Measurements from ENCODE around the gene STAC.
A peak's percentile ranks its signal among the peaks of the same experiment; 100 is the strongest.

STAC gene

DNA sequence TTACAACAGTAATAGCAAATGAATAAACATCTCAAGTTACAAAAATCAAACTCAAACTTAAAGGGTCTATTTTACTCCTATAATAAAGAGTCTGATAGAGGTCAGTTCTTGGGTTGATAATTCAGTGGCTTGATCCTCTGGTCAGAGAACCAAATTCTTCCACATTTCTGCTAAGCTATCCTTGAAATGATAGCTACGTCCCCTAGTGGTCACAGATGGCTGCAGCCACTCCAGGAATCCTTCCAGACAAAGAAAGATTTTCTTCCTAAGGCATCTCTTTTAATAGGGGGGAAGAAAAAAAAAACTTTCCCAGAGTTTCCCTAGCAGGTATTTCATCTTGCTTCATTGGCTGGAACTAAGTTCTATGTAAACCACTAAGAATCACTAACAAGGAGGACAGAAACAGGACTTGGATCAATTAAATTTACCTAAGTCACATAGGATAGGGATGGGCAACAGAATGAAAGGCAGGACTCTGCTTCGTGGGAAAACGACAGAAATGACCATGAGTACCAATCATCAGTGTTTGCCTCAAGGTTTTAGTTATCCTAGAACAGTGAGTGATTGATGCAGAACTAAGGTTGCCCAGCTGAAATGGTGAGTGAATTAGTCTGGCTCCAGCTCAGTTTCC lies 160.7 kb downstream of the STAC start:
- in situ Hi-C loops (cut with MboI; ENCODE audit: low pct_unique_long_range_greater_than_20kb, low sequenced_read_pairs, unreplicated experiment): no loop called here
- TF ChIP-seq, protein P1, sequence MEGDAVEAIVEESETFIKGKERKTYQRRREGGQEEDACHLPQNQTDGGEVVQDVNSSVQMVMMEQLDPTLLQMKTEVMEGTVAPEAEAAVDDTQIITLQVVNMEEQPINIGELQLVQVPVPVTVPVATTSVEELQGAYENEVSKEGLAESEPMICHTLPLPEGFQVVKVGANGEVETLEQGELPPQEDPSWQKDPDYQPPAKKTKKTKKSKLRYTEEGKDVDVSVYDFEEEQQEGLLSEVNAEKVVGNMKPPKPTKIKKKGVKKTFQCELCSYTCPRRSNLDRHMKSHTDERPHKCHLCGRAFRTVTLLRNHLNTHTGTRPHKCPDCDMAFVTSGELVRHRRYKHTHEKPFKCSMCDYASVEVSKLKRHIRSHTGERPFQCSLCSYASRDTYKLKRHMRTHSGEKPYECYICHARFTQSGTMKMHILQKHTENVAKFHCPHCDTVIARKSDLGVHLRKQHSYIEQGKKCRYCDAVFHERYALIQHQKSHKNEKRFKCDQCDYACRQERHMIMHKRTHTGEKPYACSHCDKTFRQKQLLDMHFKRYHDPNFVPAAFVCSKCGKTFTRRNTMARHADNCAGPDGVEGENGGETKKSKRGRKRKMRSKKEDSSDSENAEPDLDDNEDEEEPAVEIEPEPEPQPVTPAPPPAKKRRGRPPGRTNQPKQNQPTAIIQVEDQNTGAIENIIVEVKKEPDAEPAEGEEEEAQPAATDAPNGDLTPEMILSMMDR (IDR thresholded peaks at IDR 0.05; ENCODE audit: extremely low read depth, insufficient read depth, missing control alignments): peak; percentile 65
- DNase-seq (ENCODE audit: low spot score): no peak

DNA sequence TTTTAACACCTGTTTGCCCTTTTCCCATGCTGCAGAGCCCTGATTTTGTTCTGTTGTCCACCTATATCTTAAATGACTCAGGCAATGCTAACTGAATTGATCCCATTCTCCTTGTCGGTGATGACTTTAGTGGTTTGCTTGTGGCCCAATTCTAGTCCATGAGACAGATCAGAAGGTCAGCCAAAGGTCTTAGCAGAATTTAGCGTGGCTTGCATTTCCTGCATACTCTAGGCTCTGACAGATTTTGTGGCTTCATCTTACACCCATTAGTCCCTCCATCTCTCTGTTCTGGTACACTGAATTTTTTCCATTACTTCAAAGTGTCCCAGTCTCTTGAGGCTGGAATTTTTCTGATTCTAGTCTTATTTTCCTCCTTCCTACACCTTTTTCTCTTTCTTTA lies 161.9 kb downstream of the STAC start:
- TF ChIP-seq, protein P1 (IDR thresholded peaks at IDR 0.05; ENCODE audit: extremely low read depth, insufficient read depth, missing control alignments): no peak
- in situ Hi-C loops (cut with MboI; ENCODE audit: low pct_unique_long_range_greater_than_20kb, low sequenced_read_pairs, unreplicated experiment): no loop called here
- no peak for DNase-seq (ENCODE audit: low spot score)

DNA sequence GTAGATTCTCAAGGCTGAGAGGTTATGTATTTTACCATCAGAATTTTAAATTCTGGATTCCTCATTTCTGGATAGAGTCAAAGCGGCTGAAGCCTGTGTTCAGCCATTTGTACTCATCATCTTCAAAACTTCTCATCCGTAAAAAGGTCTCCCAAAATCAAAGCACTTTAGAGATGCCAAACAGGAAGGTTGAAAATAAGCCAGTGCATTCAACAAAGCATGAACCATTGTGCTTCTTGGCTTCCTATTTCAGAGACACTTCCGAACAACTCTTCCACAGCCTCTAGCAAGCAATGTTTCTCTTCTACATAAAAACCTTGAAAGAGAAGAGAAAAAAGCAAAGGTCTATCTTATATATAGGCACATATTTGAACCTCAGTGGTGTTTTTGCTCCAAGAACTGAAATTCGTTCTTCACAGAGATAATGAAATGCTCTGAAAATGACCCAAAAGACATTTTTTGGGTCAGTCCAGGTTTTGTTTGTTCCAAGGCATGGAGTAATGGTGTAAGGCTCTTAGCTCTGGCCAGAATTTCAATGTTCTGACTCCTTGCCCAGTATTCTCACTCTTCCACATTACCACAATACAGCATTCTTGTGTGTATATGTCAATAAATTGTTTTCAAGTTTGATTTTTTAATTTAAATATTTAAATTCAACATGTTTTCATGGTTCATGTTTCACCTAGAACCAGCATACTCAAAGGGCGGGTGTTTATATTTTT lies 163.1 kb downstream of the STAC start:
- no peak for DNase-seq (ENCODE audit: low spot score)
- TF ChIP-seq, protein P1 (IDR thresholded peaks at IDR 0.05; ENCODE audit: extremely low read depth, insufficient read depth, missing control alignments): no peak
- in situ Hi-C loops (cut with MboI; ENCODE audit: low pct_unique_long_range_greater_than_20kb, low sequenced_read_pairs, unreplicated experiment): no loop called here

DNA sequence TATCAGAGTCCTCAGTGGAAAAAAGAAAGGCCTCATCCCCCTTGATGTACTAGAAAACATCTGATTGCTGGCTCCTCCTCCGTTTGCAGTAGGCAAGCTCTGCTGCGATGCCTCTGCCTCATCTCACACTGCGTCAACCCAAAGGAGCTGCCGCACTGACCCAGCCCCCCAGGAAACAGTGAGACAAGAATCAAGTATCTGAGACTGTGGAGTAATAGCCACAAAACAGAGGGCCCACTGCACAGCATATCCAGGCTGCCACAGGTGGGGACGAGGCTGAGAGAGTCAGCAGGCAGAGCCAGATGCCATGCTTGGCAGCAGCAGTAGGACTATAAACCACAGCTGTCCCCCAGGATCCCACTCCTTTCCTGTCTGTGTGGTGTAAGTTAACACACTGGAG lies 165.9 kb downstream of the STAC start:
- TF ChIP-seq, protein P1 (IDR thresholded peaks at IDR 0.05; ENCODE audit: extremely low read depth, insufficient read depth, missing control alignments): no peak

DNA sequence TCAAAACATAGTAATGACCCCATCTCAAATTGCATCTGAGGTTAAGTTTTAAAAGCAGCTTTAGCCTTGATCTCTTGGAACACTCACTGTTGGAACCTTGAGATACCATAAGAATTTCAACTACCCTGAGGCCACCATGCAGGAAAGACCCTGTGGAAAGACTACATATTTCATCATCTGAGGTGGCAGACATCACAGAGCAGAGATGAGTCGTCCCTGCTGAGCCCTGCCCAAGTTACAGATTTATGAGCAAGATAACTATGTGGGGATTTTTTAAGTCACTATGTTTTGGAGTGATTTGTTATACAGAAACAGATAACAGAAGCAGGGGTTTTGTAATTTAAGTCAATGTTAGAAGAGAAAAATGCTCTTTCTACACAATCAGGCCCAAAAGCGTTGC lies 168.4 kb downstream of the STAC start:
- TF ChIP-seq, protein P1 (IDR thresholded peaks at IDR 0.05; ENCODE audit: extremely low read depth, insufficient read depth, missing control alignments): no peak
- DNase-seq (ENCODE audit: low spot score): no peak
- in situ Hi-C loops (cut with MboI; ENCODE audit: low pct_unique_long_range_greater_than_20kb, low sequenced_read_pairs, unreplicated experiment): no loop called here

More for the DNA sequence above, 165.9 kb downstream of the STAC start:
- no peak for DNase-seq (ENCODE audit: low spot score)
- in situ Hi-C loops (cut with MboI; ENCODE audit: low pct_unique_long_range_greater_than_20kb, low sequenced_read_pairs, unreplicated experiment): no loop called here

DNA sequence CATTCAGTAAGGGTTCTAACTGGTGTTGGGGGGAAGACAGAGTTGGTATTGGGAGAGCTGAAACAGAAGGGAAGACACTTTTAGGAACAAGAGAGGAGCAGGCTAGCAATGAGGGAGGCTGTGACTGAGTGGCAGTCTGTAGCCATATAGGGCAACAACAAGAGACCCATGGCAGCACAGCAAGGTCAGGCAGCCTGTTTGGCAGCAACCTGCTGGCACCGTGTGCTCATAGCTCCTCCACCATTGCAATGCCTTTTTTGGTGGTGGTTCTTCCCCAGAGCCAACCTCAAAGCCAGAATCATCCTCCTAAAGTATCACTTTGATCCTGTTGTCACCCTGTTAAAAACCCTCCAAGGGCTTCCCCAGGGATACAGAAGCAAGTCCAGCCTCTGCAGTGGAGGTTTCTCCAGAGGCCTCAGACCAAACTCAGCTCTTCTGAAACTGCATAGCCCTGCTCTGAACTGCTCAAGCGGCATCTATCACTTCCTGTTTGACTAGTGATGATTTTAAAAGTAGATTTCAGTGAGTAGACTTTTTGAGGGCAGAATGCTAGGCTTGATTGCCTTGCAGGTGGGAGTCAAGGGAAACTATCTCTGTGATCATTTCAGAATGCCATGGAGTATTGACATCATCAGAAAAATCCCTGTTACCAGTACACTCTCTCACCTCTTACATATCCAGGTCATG lies 176.9 kb downstream of the STAC start:
- TF ChIP-seq, protein P1 (IDR thresholded peaks at IDR 0.05; ENCODE audit: extremely low read depth, insufficient read depth, missing control alignments): no peak
- DNase-seq (ENCODE audit: low spot score): peak; percentile 6
- in situ Hi-C loops (cut with MboI; ENCODE audit: low pct_unique_long_range_greater_than_20kb, low sequenced_read_pairs, unreplicated experiment): no loop called here

All from GM13977 (cell line).